GM18861 (cell line): ENCODE measurements around the gene PLAAT2.
A peak's percentile ranks its signal among the peaks of the same experiment; 100 is the strongest.
"Not testable (repeated sequence)": the region's sequence is repeated elsewhere in the genome, so short reads cannot be mapped to it uniquely, and the experiment has no call there.

ENCODE experiments used
- ATAC-seq: cut with Tn5 transposase; IDR thresholded peaks from one replicate; pipeline ENCODE4 v1.9.1; 2021; ENCODE audit not compliant: unreplicated experiment

Gene PLAAT2

GRCh38 chr11:63581224-63581623 is 18.0 kb upstream of the PLAAT2 start:
- ATAC-seq, result not testable (repeated sequence)

GRCh38 chr11:63578882-63579281 is 15.7 kb upstream of the PLAAT2 start:
- ATAC-seq, result not testable (repeated sequence)

- ATAC-seq, result no peak
Measured at GRCh38 chr11:63574856-63575602, 11.8 kb upstream of the PLAAT2 start.

GRCh38 chr11:63573881-63574855 is 11.0 kb upstream of the PLAAT2 start:
- ATAC-seq, result peak; percentile 53

- ATAC-seq, result no peak
Measured at GRCh38 chr11:63572026-63572688, 9.0 kb upstream of the PLAAT2 start.

GRCh38 chr11:63569570-63569969 is 6.4 kb upstream of the PLAAT2 start:
- no peak for ATAC-seq

GRCh38 chr11:63567044-63567840 is 4.1 kb upstream of the PLAAT2 start:
- peak; percentile 73 for ATAC-seq

- no peak for ATAC-seq
Measured at GRCh38 chr11:63564784-63565350, 1.7 kb upstream of the PLAAT2 start.

GRCh38 chr11:63564056-63564774 is 1.0 kb upstream of the PLAAT2 start:
- peak; percentile 55 for ATAC-seq

GRCh38 chr11:63560506-63561180 is 2.5 kb downstream of the PLAAT2 start:
- ATAC-seq, result no peak

GRCh38 chr11:63558459-63559157 is 4.6 kb downstream of the PLAAT2 start:
- ATAC-seq, result no peak

GRCh38 chr11:63557570-63557969 is 5.6 kb downstream of the PLAAT2 start:
- no peak for ATAC-seq

GRCh38 chr11:63556404-63557013 is 6.7 kb downstream of the PLAAT2 start:
- no peak for ATAC-seq

- ATAC-seq, result no peak
Measured at GRCh38 chr11:63554877-63555223, 8.3 kb downstream of the PLAAT2 start.

- ATAC-seq, result no peak
Measured at GRCh38 chr11:63553759-63554158, 9.4 kb downstream of the PLAAT2 start.

- ATAC-seq, result no peak
Measured at GRCh38 chr11:63552921-63553320, 10.3 kb downstream of the PLAAT2 start.

- ATAC-seq, result no peak
Measured at GRCh38 chr11:63551889-63552266, 11.3 kb downstream of the PLAAT2 start.
